ENCODE measurements around the gene HERC6. TPM values are rescaled to one million over a fixed set of nuclear protein-coding genes. Genes with fewer than 3 reads are reported as not detected.

The HERC6 gene
- total and polyA plus RNA-seq, 9 of the 15 experiments (the other 6 are each of a cell fraction or from before 2014, with no cell fraction given), result 0.01 to 0.68 (median 0.15) TPM

DNA sequence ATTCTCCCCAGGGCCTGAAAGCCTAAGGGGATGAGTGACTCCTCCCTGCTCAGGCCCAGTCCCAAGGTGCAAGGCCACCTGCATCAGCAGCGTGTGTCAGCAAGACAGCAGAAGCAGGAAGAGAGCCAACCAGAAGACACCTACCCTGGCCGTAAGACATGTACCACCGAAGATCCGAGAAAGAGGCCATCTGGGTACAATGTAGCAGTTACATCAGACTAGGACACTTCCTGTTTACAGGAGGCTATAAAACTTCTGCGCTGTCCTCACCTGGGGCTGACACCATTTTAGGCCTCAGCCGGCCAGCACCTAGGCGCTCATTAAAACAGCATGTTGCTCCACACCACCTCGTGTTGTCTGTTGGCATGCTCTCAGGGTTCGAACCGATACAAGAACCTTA lies 19.1 kb upstream of the HERC6 start:
- H3K9me1 ChIP-seq (ENCODE audit: control insufficient read depth, insufficient read depth, low read length), result no peaks in the 10 kb centered on the region
- H3K9me3 ChIP-seq (replicated peaks; ENCODE audit: control insufficient read depth, insufficient read depth, low read depth, low read length), result no peaks in the 10 kb centered on the region
- no TSS peak for BruUV-seq (replicated peaks)
- no peak overlapping the region for H3K4me2 ChIP-seq (ENCODE audit: insufficient read depth, low read length)
- TF ChIP-seq CBFA2T3 (IDR thresholded peaks at IDR 0.05), result no peak
- TF ChIP-seq ZBTB26 (CRISPR knock-in tag; IDR thresholded peaks at IDR 0.05), result no peak
- TF ChIP-seq EP300 (IDR thresholded peaks at IDR 0.05; ENCODE audit: low read length), result no peak
- TF ChIP-seq ZNF644 (tag; IDR thresholded peaks at IDR 0.05; ENCODE audit: low read depth), result no peak
- no peak for TF ChIP-seq RFX5 (IDR thresholded peaks at IDR 0.05; ENCODE audit: low read depth, low read length)
- TF ChIP-seq, protein P1, sequence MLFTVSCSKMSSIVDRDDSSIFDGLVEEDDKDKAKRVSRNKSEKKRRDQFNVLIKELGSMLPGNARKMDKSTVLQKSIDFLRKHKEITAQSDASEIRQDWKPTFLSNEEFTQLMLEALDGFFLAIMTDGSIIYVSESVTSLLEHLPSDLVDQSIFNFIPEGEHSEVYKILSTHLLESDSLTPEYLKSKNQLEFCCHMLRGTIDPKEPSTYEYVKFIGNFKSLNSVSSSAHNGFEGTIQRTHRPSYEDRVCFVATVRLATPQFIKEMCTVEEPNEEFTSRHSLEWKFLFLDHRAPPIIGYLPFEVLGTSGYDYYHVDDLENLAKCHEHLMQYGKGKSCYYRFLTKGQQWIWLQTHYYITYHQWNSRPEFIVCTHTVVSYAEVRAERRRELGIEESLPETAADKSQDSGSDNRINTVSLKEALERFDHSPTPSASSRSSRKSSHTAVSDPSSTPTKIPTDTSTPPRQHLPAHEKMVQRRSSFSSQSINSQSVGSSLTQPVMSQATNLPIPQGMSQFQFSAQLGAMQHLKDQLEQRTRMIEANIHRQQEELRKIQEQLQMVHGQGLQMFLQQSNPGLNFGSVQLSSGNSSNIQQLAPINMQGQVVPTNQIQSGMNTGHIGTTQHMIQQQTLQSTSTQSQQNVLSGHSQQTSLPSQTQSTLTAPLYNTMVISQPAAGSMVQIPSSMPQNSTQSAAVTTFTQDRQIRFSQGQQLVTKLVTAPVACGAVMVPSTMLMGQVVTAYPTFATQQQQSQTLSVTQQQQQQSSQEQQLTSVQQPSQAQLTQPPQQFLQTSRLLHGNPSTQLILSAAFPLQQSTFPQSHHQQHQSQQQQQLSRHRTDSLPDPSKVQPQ (CRISPR knock-in tag; IDR thresholded peaks at IDR 0.05; ENCODE audit: borderline replicate concordance), result no peak
- H3K36me3 ChIP-seq (ENCODE audit: control insufficient read depth, insufficient read depth, low read length), result no peaks in the 10 kb centered on the region
- H3K9ac ChIP-seq (ENCODE audit: insufficient read depth in 1 of 2, low read depth in 2 of 2, low read length in 2 of 2), result no peak overlapping the region
- FAIRE-seq (no peak), ATAC-seq (no peak), DNase-seq (ENCODE audit: extremely low read depth in 1 of 4, low spot score in 3 of 4) (no peak)
- H4K20me1 ChIP-seq (replicated peaks; ENCODE audit: control insufficient read depth, insufficient read depth, low read length), result no peaks in the 10 kb centered on the region
- 2% methylated on average over 9 of the region's 10 CpGs for WGBS (ENCODE audit: insufficient coverage, low coverage, missing lambda C conversion rate)
- intact Hi-C loops (cut with micrococcal nuclease), result no loop called here
- no peak overlapping the region for H2AFZ ChIP-seq (ENCODE audit: low read depth, low read length)
- H3K27me3 ChIP-seq (ENCODE audit: control insufficient read depth in 2 of 2, insufficient read depth in 2 of 2, low read length in 2 of 2), result no peaks in the 10 kb centered on the region
- ChIA-PET CTCF (ENCODE audit: low intra/inter-chr PET ratio) (no interaction called here), POLR2A (no interaction called here)
- H3K27ac ChIP-seq (ENCODE audit: extremely low read depth, low read depth, low read length), result no peak overlapping the region
- no peak overlapping the region for H3K4me3 ChIP-seq
- in situ Hi-C loops (cut with MboI), result no loop called here
- H3K79me2 ChIP-seq (ENCODE audit: control insufficient read depth, insufficient read depth, low read length), result no peaks in the 10 kb centered on the region
- no peaks in the 10 kb centered on the region for H3K4me1 ChIP-seq (replicated peaks in 1 of 2; ENCODE audit: control insufficient read depth in 2 of 2, insufficient read depth in 2 of 2, low read length in 2 of 2)
